Stimulated activated CD8-positive, alpha-beta memory T cell treated with anti-CD3 and anti-CD28 coated beads, Interleukin-4, amount 100 ng/mL, for 1 hour (primary cell): ENCODE measurements around the gene SLC5A5.
"Not testable (repeated sequence)": the region's sequence is repeated elsewhere in the genome, so short reads cannot be mapped to it uniquely, and the experiment has no call there.

ENCODE experiments used
- DNase-seq, 2 donors: peaks; one replicate each; pipeline ENCODE4 v3.0.0-alpha.2; 2020; ENCODE audit warnings: low read depth in 2 of 2, low spot score in 1 of 2

Gene SLC5A5

GRCh38 chr19:17919122-17919521 is 47.4 kb downstream of the SLC5A5 start:
- not testable (repeated sequence) for DNase-seq

GRCh38 chr19:17920527-17920926 is 48.8 kb downstream of the SLC5A5 start:
- no peak for DNase-seq

- no peak for DNase-seq
Measured at GRCh38 chr19:17922138-17922537, 50.4 kb downstream of the SLC5A5 start.

GRCh38 chr19:17926044-17926443 is 54.3 kb downstream of the SLC5A5 start:
- no peak for DNase-seq

- DNase-seq, result no peak
Measured at GRCh38 chr19:17929056-17929455, 57.3 kb downstream of the SLC5A5 start.

- DNase-seq, result no peak
Measured at GRCh38 chr19:17931532-17932191, 59.9 kb downstream of the SLC5A5 start.

- DNase-seq, result peak; percentile 79 to 82
Measured at GRCh38 chr19:17932485-17933338, 61.0 kb downstream of the SLC5A5 start, which contains the start of gene CCDC124. CCDC124 (plus strand) TSS chr19:17933015; CDS start chr19:17936421, 3,406 bp downstream.

- no peak for DNase-seq
Measured at GRCh38 chr19:17933414-17934129, 61.8 kb downstream of the SLC5A5 start.

GRCh38 chr19:17936379-17936778 is 64.6 kb downstream of the SLC5A5 start:
- DNase-seq, result no peak

GRCh38 chr19:17937371-17937900 is 65.7 kb downstream of the SLC5A5 start:
- DNase-seq, result no peak

- peak; percentile 61 to 70 for DNase-seq
Measured at GRCh38 chr19:17938092-17938845, 66.5 kb downstream of the SLC5A5 start.

- DNase-seq, result no peak
Measured at GRCh38 chr19:17942181-17942580, 70.4 kb downstream of the SLC5A5 start.

- no peak for DNase-seq
Measured at GRCh38 chr19:17942582-17943273, 71.0 kb downstream of the SLC5A5 start.

GRCh38 chr19:17943274-17944221 is 71.8 kb downstream of the SLC5A5 start:
- no peak for DNase-seq

- DNase-seq, result no peak
Measured at GRCh38 chr19:17944301-17944700, 72.6 kb downstream of the SLC5A5 start.
